Prostate gland (tissue), 2 donors: ENCODE measurements around the gene CRABP2. TPM values are rescaled to one million over a fixed set of nuclear protein-coding genes. Genes with fewer than 3 reads are reported as not detected.

Experiments
- DNase-seq: peaks from one replicate; pipeline ENCODE4 v3.0.0-alpha.2; 2019; ENCODE audit warnings: low spot score
- H3K27ac ChIP-seq, 2 donors: fragments of 200-600 bp; sonication (generic); 2 replicates each; pipeline ENCODE4 v1.5.1; 2017 to 2019
- H3K27me3 ChIP-seq: fragments of 200-600 bp; sonication (generic); replicated peaks from 2 replicates; pipeline ENCODE4 v1.5.1; 2019; ENCODE audit not compliant: insufficient read depth
- H3K36me3 ChIP-seq, 2 donors: fragments of 200-600 bp; sonication (generic); 1 replicate in 1 of 2; 2 replicates in 1 of 2; pipeline versions ENCODE4 v1.5.1 to v1.8.1; 2017 to 2019
- H3K4me1 ChIP-seq: fragments of 200-600 bp; sonication (generic); replicated peaks from 2 replicates; pipeline ENCODE4 v1.5.1; 2019
- H3K4me3 ChIP-seq, 2 donors: fragments of 200-600 bp; sonication (generic); 2 replicates each; pipeline ENCODE4 v1.5.1; 2017 to 2019
- H3K9me3 ChIP-seq: fragments of 200-600 bp; sonication (generic); 2 replicates; pipeline ENCODE4 v1.5.1; 2017
- POLR2A ChIP-seq: fragments of 450-650 bp; IDR thresholded peaks from one replicate; pipeline ENCODE4 v1.6.1; 2016; ENCODE audit warnings: antibody characterized with exemption, mild to moderate bottlenecking
- POLR2AphosphoS5 ChIP-seq: sonication (generic); formaldehyde crosslinking; IDR thresholded peaks from one replicate; pipeline ENCODE4 v1.6.1; 2017; ENCODE audit warnings: antibody characterized with exemption
- WGBS: methylation state at CpG from one replicate; pipeline ENCODE4 v1.1.5; 2018; 5-methylcytosine and 5-hydroxymethylcytosine counted together
- intact Hi-C: fragments of 100-400 bp; cut with DNase I; formaldehyde crosslinking; loops from one replicate; pipeline ENCODE4 v1.14.2; 2022
- total RNA-seq, 2 donors: library from RNA; depleted of rRNA; stranded (reverse); fragments of >200 nt; gene quantifications; one replicate each; pipeline ENCODE4 v1.1.0, GENCODE V29; 2016
- TF ChIP-seq, protein P1 (sequence below), 4 experiments: fragments of 200-600 bp in 2 of 4; fragments of 450-650 bp in 2 of 4; sonication (generic) in 2 of 4; IDR thresholded peaks; 1 replicate in 3 of 4; 2 replicates in 1 of 4; pipeline ENCODE4 v1.5.1; 2016 to 2019; ENCODE audit warnings: antibody characterized with exemption in 4 of 4, mild to moderate bottlenecking in 2 of 4, moderate library complexity in 2 of 4

The CRABP2 gene
- total RNA-seq, 2 donors from 2014 or later = 27.3 to 30.8 TPM

DNA sequence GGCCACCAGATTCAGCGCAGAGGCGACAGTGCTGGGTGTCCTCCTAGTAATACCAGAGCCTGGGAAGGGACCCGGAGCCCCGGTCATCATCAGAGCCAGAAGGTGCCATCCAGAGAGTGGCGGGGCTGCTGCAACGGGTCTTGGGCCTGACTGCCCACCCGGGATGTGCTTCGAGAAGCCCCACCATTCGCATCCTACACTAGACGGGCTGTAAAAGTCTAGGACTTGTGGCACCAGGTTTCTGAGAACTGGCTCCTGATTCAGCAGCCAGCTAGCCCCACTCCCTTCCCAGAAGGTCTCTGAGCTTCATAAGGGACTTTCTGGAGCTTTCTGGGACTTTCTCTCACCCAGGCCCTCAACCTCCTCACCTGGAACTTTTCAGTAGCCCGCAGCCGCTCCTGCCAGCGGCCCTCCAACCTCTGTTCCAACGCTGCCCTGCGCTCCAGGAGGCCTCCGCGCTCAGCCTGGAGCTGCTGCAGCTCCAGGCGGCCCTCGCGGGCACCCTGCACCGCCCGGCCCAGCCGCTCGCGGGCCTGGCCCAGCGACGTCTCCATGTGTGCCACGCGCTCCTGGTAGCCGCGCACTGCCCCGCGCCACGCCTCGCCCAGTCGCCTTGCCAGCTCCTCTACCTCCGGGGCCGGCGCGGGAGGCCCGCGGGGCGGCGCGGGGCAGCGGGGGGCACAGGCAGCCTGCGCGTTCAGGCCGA is 29.1 kb downstream of the CRABP2 start:
- Histone ChIP-seq H3K36me3 (no peaks in the 10 kb centered on the region), H3K9me3 (no peaks in the 10 kb centered on the region), H3K4me3 (peak overlapping the region; percentile 27 to 33), H3K4me1 (peaks cover 4% of the 10 kb centered on the region), H3K27me3 (peaks cover 5% of the 10 kb centered on the region), H3K27ac (peak overlapping the region; percentile 60 to 74)
- WGBS = 16% methylated on average over 42 of the region's 49 CpGs
- intact Hi-C loops = no loop called here
- no peak for DNase-seq
- TF ChIP-seq, protein P1, sequence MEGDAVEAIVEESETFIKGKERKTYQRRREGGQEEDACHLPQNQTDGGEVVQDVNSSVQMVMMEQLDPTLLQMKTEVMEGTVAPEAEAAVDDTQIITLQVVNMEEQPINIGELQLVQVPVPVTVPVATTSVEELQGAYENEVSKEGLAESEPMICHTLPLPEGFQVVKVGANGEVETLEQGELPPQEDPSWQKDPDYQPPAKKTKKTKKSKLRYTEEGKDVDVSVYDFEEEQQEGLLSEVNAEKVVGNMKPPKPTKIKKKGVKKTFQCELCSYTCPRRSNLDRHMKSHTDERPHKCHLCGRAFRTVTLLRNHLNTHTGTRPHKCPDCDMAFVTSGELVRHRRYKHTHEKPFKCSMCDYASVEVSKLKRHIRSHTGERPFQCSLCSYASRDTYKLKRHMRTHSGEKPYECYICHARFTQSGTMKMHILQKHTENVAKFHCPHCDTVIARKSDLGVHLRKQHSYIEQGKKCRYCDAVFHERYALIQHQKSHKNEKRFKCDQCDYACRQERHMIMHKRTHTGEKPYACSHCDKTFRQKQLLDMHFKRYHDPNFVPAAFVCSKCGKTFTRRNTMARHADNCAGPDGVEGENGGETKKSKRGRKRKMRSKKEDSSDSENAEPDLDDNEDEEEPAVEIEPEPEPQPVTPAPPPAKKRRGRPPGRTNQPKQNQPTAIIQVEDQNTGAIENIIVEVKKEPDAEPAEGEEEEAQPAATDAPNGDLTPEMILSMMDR (IDR thresholded peaks at IDR 0.05) = no peak
- TF ChIP-seq POLR2AphosphoS5 (no peak), POLR2A (no peak)

DNA sequence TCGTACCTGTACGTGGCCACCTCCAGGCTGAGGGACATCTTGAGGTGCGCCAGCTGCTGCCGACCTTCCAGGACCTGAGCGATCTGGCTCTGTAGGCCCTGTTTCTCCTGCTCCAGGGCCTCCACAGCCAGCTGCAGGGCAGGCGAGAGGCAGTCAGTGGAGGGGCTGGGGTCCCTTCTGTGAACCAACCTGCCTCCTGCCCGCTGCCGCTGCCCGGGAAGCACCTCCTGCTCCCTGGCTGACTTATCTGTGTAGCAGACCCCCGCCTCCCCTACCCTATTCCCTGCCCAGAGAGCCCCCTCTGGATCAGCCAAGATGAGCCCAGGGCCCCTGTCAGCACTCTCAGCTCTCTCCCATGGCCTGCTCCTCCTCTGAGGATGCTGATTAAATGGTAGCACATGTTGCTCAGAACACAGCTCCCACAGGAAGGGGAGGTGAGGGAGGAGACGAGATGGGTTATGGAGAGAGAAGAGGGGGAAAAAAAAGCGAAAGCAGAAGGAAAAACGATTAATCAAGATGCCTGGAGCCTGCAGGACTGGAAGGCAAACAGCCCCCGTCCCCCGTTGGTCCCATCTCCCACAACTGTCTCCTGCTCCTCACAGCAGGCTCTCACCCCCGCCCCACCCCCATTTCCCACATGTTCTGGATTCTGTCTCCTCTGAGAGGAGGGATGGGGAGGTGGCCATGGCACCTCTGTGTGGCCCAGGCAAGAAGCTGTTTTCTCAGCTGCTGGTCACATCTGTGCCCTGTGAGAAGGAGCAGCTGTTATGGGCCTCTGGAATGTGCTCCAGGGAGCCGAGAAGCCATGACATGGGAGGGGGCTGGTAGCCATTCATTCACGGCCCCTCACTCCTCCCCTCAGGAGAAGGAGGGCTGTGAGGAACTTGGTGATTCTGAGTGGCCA is 29.9 kb downstream of the CRABP2 start:
- intact Hi-C loops = no loop called here
- peaks cover 5% of the 10 kb centered on the region for H3K27me3 ChIP-seq

DNA sequence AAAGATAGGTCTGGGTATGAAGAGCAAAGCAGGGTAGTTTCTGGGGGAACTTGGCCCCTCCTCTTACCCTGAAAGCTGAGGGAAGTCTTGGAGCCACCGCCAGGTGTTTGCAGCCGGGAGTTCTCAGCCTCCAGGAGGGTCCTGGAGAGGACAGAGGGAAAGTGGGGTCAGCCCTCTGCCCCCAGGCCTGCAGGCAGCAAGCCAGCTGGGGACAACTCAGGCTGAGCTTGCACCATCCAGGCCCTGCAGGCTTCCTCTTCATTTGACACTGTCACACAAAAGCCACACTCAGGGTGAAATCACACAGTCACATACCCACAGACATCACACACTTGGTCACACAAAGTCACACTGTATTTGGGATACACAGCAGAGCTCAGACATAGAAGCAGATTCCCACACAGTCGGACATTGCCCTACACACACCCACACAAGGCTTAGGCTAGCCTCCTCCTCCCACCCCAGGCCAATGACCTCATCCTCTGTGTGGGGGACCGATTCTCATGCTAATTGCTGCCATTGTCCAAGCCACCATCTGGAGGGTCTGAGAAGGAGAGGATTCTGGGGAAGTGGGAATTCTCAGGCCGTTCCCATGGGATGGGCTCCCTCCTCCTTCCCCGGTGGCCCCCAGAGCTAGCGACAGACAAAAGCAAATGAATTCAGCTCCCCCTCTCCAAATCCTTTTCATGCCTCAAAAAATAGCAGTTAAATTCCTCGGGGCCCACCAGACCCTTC is 31.8 kb downstream of the CRABP2 start:
- TF ChIP-seq, protein P1 (IDR thresholded peaks at IDR 0.05) = no peak
- TF ChIP-seq POLR2AphosphoS5 = no peak
- H3K9me3 ChIP-seq = no peaks in the 10 kb centered on the region
- H3K27ac ChIP-seq = no peak overlapping the region
- no peak for DNase-seq
- 69% methylated on average over 8 of the region's 8 CpGs for WGBS
- H3K4me1 ChIP-seq = peaks cover 4% of the 10 kb centered on the region
- no peak overlapping the region for H3K4me3 ChIP-seq
- peaks cover 5% of the 10 kb centered on the region for H3K27me3 ChIP-seq
- no peaks in the 10 kb centered on the region for H3K36me3 ChIP-seq
- intact Hi-C loops = no loop called here

More for the DNA sequence above, 29.9 kb downstream of the CRABP2 start:
- Histone ChIP-seq H3K27ac (peak overlapping the region; percentile 60 to 74), H3K4me1 (peaks cover 4% of the 10 kb centered on the region), H3K36me3 (no peaks in the 10 kb centered on the region), H3K9me3 (no peaks in the 10 kb centered on the region), H3K4me3 (peak overlapping the region; percentile 27 to 33)
- TF ChIP-seq, protein P1 (IDR thresholded peaks at IDR 0.05) = no peak
- TF ChIP-seq POLR2AphosphoS5 (no peak), POLR2A (no peak)
- DNase-seq = no peak
- WGBS = 59% methylated on average over 16 of the region's 18 CpGs

DNA sequence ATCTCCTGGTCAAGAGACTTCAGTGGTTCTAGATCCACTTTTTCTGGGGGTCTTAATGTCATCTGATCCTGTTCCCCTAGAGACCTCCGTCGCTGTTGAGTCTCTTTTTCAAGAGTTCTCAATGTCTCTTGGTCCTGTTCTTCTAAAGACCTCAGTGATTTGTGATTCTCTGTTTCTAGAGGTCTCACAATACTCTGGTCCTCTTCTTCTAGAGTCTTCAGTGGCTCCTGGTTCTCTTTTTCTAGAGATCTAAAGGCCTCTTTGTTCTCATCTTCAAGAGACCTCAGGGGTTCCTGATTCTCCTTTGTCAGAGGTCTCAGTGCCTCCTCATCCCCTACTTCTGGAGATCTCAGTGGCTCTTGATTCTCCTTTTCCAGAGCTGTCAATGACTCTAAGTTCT is 33.6 kb downstream of the CRABP2 start:
- Histone ChIP-seq H3K9me3 (no peaks in the 10 kb centered on the region), H3K27ac (no peak overlapping the region), H3K4me1 (peaks cover under 1% of the 10 kb centered on the region), H3K4me3 (no peak overlapping the region), H3K36me3 (no peaks in the 10 kb centered on the region), H3K27me3 (peaks cover 2% of the 10 kb centered on the region)
- DNase-seq = no peak
- WGBS = 99% methylated on average over 2 of the region's 2 CpGs
- intact Hi-C loops = no loop called here
- TF ChIP-seq, protein P1 (IDR thresholded peaks at IDR 0.05) = no peak
- TF ChIP-seq POLR2A (no peak), POLR2AphosphoS5 (no peak)
